CD14-positive monocyte (primary cell): ENCODE results near the gene KIF5C. TPM values are rescaled to one million over a fixed set of nuclear protein-coding genes. Genes with fewer than 3 reads are reported as not detected.

Experiments
- DNase-seq, 3 donors: peaks; one replicate each; pipeline ENCODE4 v3.0.0-alpha.2; 2011 to 2022
- H2AFZ ChIP-seq: 2 replicates; pipeline ENCODE4 v1.6.0; 2012; ENCODE audit warnings: mild to moderate bottlenecking, low read depth, low read length, inconsistent platforms; ENCODE audit not compliant: insufficient read depth, poor library complexity, severe bottlenecking
- H3K27ac ChIP-seq, 2 donors: 1 replicate in 1 of 2; 2 replicates in 1 of 2; pipeline ENCODE4 v1.5.1; 2012 to 2013; ENCODE audit warnings: low read length in 2 of 2, control low read depth in 1 of 2, inconsistent platforms in 1 of 2, low read depth in 1 of 2, mild to moderate bottlenecking in 1 of 2
- H3K27me3 ChIP-seq, 2 donors: one replicate each; pipeline versions ENCODE4 v1.6.0 to v1.6.1; 2011 to 2013; ENCODE audit warnings: low read length in 2 of 2; ENCODE audit not compliant: control insufficient read depth in 2 of 2, insufficient read depth in 2 of 2
- H3K36me3 ChIP-seq, 2 donors: replicated peaks in 1 of 2; 1 replicate in 1 of 2; 2 replicates in 1 of 2; pipeline versions ENCODE4 v1.5.1 to v1.6.1; 2012 to 2013; ENCODE audit warnings: low read length in 2 of 2, control low read depth in 1 of 2, inconsistent platforms in 1 of 2, mild to moderate bottlenecking in 1 of 2; ENCODE audit not compliant: insufficient read depth in 2 of 2, control insufficient read depth in 1 of 2
- H3K4me1 ChIP-seq, 2 donors: 1 replicate in 1 of 2; 2 replicates in 1 of 2; pipeline versions ENCODE4 v1.5.1 to v1.6.1; 2012 to 2013; ENCODE audit warnings: low read length in 2 of 2, control low read depth in 1 of 2, inconsistent platforms in 1 of 2, mild to moderate bottlenecking in 1 of 2, moderate library complexity in 1 of 2; ENCODE audit not compliant: insufficient read depth in 2 of 2, control insufficient read depth in 1 of 2
- H3K4me2 ChIP-seq: replicated peaks from 2 replicates; pipeline ENCODE3; 2012; ENCODE audit warnings: low read length, moderate library complexity, mild to moderate bottlenecking; ENCODE audit not compliant: poor library complexity, severe bottlenecking; ENCODE audit errors: extremely low read depth
- H3K4me3 ChIP-seq, 3 experiments: fragments of 200-600 bp in 1 of 3; sonication (generic) in 1 of 3; replicated peaks in 1 of 3; 1 replicate in 2 of 3; 2 replicates in 1 of 3; pipeline ENCODE4 v1.5.1; 2011 to 2013; ENCODE audit warnings: low read length in 3 of 3, mild to moderate bottlenecking in 3 of 3, control low read depth in 2 of 3, low read depth in 2 of 3, inconsistent platforms in 1 of 3, moderate library complexity in 1 of 3
- H3K79me2 ChIP-seq: 2 replicates; pipeline ENCODE4 v1.6.0; 2012; ENCODE audit warnings: mild to moderate bottlenecking, control low read depth, inconsistent platforms, low read length, moderate library complexity; ENCODE audit not compliant: insufficient read depth
- H3K9ac ChIP-seq: 2 replicates; pipeline ENCODE4 v1.6.0; 2017; ENCODE audit warnings: low read length, mild to moderate bottlenecking; ENCODE audit not compliant: insufficient read depth, poor library complexity, severe bottlenecking
- H3K9me3 ChIP-seq, 2 donors: replicated peaks in 1 of 2; 1 replicate in 1 of 2; 2 replicates in 1 of 2; pipeline versions ENCODE4 v1.5.1 to v1.6.1; 2012 to 2013; ENCODE audit warnings: low read length in 2 of 2, control low read depth in 1 of 2; ENCODE audit not compliant: control insufficient read depth in 1 of 2, insufficient read depth in 1 of 2
- H4K20me1 ChIP-seq: 2 replicates; pipeline ENCODE4 v1.6.0; 2012; ENCODE audit warnings: mild to moderate bottlenecking, low read length, control low read depth, moderate library complexity; ENCODE audit not compliant: insufficient read depth
- H3K27ac Mint-ChIP-seq, 7 donors: one replicate each; pipeline ENCODE4 v1.8.0; 2020; ENCODE audit warnings: mild to moderate bottlenecking in 7 of 7, mixed read lengths in 7 of 7, moderate library complexity in 6 of 7, inconsistent platforms in 2 of 7
- H3K27me3 Mint-ChIP-seq, 3 donors: one replicate each; pipeline ENCODE4 v1.8.0; 2021 to 2022; ENCODE audit warnings: low read depth in 3 of 3, mild to moderate bottlenecking in 3 of 3, mixed read lengths in 3 of 3, moderate library complexity in 3 of 3, inconsistent platforms in 1 of 3
- H3K36me3 Mint-ChIP-seq, 2 donors: one replicate each; pipeline ENCODE4 v1.8.0; 2020; ENCODE audit warnings: mixed read lengths in 2 of 2, inconsistent platforms in 1 of 2, mild to moderate bottlenecking in 1 of 2
- H3K4me1 Mint-ChIP-seq: one replicate; pipeline ENCODE4 v1.8.0; 2020; ENCODE audit warnings: mild to moderate bottlenecking, mixed read lengths
- H3K4me3 Mint-ChIP-seq, 2 donors: one replicate each; pipeline ENCODE4 v1.8.0; 2020; ENCODE audit warnings: mild to moderate bottlenecking in 2 of 2, mixed read lengths in 2 of 2, moderate library complexity in 1 of 2
- H3K9me3 Mint-ChIP-seq, 7 donors: one replicate each; pipeline ENCODE4 v1.8.0; 2020 to 2022; ENCODE audit warnings: mixed read lengths in 7 of 7, mild to moderate bottlenecking in 6 of 7, moderate library complexity in 6 of 7, inconsistent platforms in 2 of 7
- CTCF ChIP-seq: fragments of 200-600 bp; IDR thresholded peaks from one replicate; pipeline ENCODE4 v1.8.0; 2022; ENCODE audit warnings: antibody characterized with exemption, mild to moderate bottlenecking
- WGBS: methylation state at CpG from one replicate; pipeline ENCODE4 v1.1.5; 2013; ENCODE audit warnings: missing lambda C conversion rate; ENCODE audit not compliant: insufficient coverage; 5-methylcytosine and 5-hydroxymethylcytosine counted together
- intact Hi-C, 2 donors: fragments of 100-400 bp; cut with micrococcal nuclease; formaldehyde crosslinking; loops; one replicate each; pipeline versions ENCODE4 v1.15.0 to v1.15.1; 2023
- polyA plus RNA-seq, 3 donors: library from polyadenylated mRNA; depleted of rRNA in 1 of 3; unstranded in 2 of 3; stranded (reverse) in 1 of 3; fragments of 300-500 nt in 2 of 3; fragments of >200 nt in 1 of 3; fragmentation: Illumina TruSeq in 2 of 3; gene quantifications; 1 replicate in 2 of 3; 2 replicates in 1 of 3; pipeline ENCODE4 v1.2.3, GENCODE V29; 2012 to 2021

KIF5C gene
- polyA plus RNA-seq, 3 donors, result 0.04 TPM; not detected in 2

GRCh38 chr2:148993351-148993750 lies 118.3 kb downstream of the KIF5C start:
- no peak overlapping the region for H3K27ac ChIP-seq
- Mint-ChIP-seq H3K9me3 (no peaks in the 10 kb centered on the region), H3K4me1 (peaks cover 6% of the 10 kb centered on the region), H3K4me3 (no peak overlapping the region), H3K36me3 (no peaks in the 10 kb centered on the region), H3K27ac (no peak overlapping the region), H3K27me3 (peaks cover 0 to 10% (median 5%) of the 10 kb centered on the region in 3 donors)
- H3K79me2 ChIP-seq, result no peaks in the 10 kb centered on the region
- H3K9me3 ChIP-seq, result no peaks in the 10 kb centered on the region
- intact Hi-C loops, result loop anchor here in 1 of 2 donors (10.0 kb wide), 1 partner anchor 1059 kb away; no protein-coding TSS in a partner anchor
- no peak for DNase-seq
- H3K4me1 ChIP-seq, result no peaks in the 10 kb centered on the region
- H3K9ac ChIP-seq, result no peak overlapping the region
- WGBS, result no CpG with 5 or more reads among the region's 3 CpGs
- TF ChIP-seq CTCF, result no peak
- no peak overlapping the region for H3K4me3 ChIP-seq
- no peak overlapping the region for H3K4me2 ChIP-seq
- no peaks in the 10 kb centered on the region for H3K36me3 ChIP-seq
- H3K27me3 ChIP-seq, result no peaks in the 10 kb centered on the region
- no peaks in the 10 kb centered on the region for H4K20me1 ChIP-seq
- no peak overlapping the region for H2AFZ ChIP-seq

DNA sequence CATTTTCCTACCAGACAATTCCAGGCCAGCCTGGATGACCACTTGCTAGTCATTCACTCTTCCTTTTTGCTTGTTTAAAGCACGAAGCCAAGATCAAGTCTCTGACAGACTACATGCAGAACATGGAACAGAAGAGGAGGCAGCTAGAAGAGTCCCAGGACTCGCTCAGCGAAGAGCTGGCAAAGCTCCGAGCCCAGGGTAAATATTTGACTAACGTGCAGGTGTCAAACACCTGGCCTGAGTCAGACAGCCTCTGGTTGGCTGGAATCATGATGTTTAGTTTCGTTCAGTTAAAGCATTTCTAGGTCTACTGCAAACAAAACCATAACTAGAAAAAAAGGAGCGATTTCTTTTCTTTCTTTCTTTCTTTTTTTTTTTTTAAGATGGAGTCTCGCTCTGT lies 119.3 kb downstream of the KIF5C start:
- Histone ChIP-seq H3K27me3 (no peaks in the 10 kb centered on the region), H2AFZ (no peak overlapping the region), H3K9ac (no peak overlapping the region), H3K9me3 (no peaks in the 10 kb centered on the region), H4K20me1 (no peaks in the 10 kb centered on the region), H3K4me3 (no peak overlapping the region), H3K36me3 (no peaks in the 10 kb centered on the region), H3K27ac (no peak overlapping the region), H3K4me1 (no peaks in the 10 kb centered on the region), H3K79me2 (no peaks in the 10 kb centered on the region), H3K4me2 (no peak overlapping the region)
- Mint-ChIP-seq H3K4me3 (no peak overlapping the region), H3K27me3 (peaks cover 0 to 12% (median 5%) of the 10 kb centered on the region in 3 donors), H3K9me3 (no peaks in the 10 kb centered on the region), H3K36me3 (no peaks in the 10 kb centered on the region), H3K27ac (no peak overlapping the region), H3K4me1 (peaks cover 6% of the 10 kb centered on the region)
- no peak for DNase-seq
- TF ChIP-seq CTCF, result no peak
- 95% methylated on average over 3 of the region's 8 CpGs for WGBS
- intact Hi-C loops, result loop anchor here in 1 of 2 donors (10.0 kb wide), 1 partner anchor 1060 kb away; no protein-coding TSS in a partner anchor
